Hepatocyte (in vitro differentiated cells): ENCODE results near the gene ZNF775. TPM values are rescaled to one million over a fixed set of nuclear protein-coding genes. Genes with fewer than 3 reads are reported as not detected.
A peak's percentile ranks its signal among the peaks of the same experiment; 100 is the strongest.

Experiments
- DNase-seq: peaks from one replicate; pipeline ENCODE4 v3.0.0-alpha.2; 2016; ENCODE audit warnings: low spot score
- H2AFZ ChIP-seq: fragments of 200-600 bp; sonication (generic); 2 replicates; pipeline ENCODE4 v1.6.0; 2016; ENCODE audit warnings: antibody characterized with exemption, mild to moderate bottlenecking
- H3K27ac ChIP-seq: fragments of 200-600 bp; sonication (generic); 2 replicates; pipeline ENCODE4 v1.5.1; 2016; ENCODE audit warnings: mild to moderate bottlenecking
- H3K27me3 ChIP-seq: fragments of 200-600 bp; sonication (generic); 2 replicates; pipeline ENCODE4 v1.6.1; 2016
- H3K36me3 ChIP-seq: fragments of 200-600 bp; sonication (generic); replicated peaks from 2 replicates; pipeline ENCODE4 v1.5.1; 2016; ENCODE audit warnings: low read depth; ENCODE audit not compliant: insufficient read depth
- H3K4me1 ChIP-seq: fragments of 200-600 bp; sonication (generic); 2 replicates; pipeline ENCODE4 v1.5.1; 2016; ENCODE audit warnings: mild to moderate bottlenecking, moderate library complexity; ENCODE audit not compliant: insufficient read depth
- H3K4me2 ChIP-seq: fragments of 200-600 bp; sonication (generic); 2 replicates; pipeline ENCODE4 v1.6.0; 2016
- H3K4me3 ChIP-seq: fragments of 200-600 bp; sonication (generic); 2 replicates; pipeline ENCODE4 v1.5.1; 2016; ENCODE audit warnings: mild to moderate bottlenecking
- H3K79me2 ChIP-seq: fragments of 200-600 bp; sonication (generic); 2 replicates; pipeline ENCODE4 v1.6.0; 2017; ENCODE audit warnings: mild to moderate bottlenecking
- H3K9me2 ChIP-seq: fragments of 200-600 bp; sonication (generic); replicated peaks from 2 replicates; pipeline ENCODE4 v1.6.0; 2017; ENCODE audit warnings: mild to moderate bottlenecking; ENCODE audit not compliant: insufficient read depth
- H3K9me3 ChIP-seq: fragments of 200-600 bp; sonication (generic); 2 replicates; pipeline ENCODE4 v1.5.1; 2016; ENCODE audit warnings: low read depth, mild to moderate bottlenecking
- H4K20me1 ChIP-seq: fragments of 200-600 bp; sonication (generic); 2 replicates; pipeline ENCODE4 v1.6.0; 2016; ENCODE audit warnings: mild to moderate bottlenecking; ENCODE audit not compliant: insufficient read depth, poor library complexity, severe bottlenecking
- CTCF ChIP-seq: fragments of 200-600 bp; sonication (generic); IDR thresholded peaks from 2 replicates; pipeline ENCODE4 v1.5.1; 2016; ENCODE audit warnings: antibody characterized with exemption, mild to moderate bottlenecking; ENCODE audit not compliant: poor library complexity
- EZH2 ChIP-seq: fragments of 200-600 bp; sonication (generic); IDR thresholded peaks from 2 replicates; pipeline ENCODE4 v1.6.1; 2016; ENCODE audit warnings: antibody characterized with exemption, mild to moderate bottlenecking, borderline replicate concordance
- EZH2phosphoT487 ChIP-seq: fragments of 200-600 bp; sonication (generic); IDR thresholded peaks from one replicate; pipeline ENCODE4 v1.6.1; 2018; ENCODE audit warnings: antibody characterized with exemption, mild to moderate bottlenecking, low read depth, moderate library complexity; ENCODE audit not compliant: unreplicated experiment, severe bottlenecking
- WGBS: methylation state at CpG from one replicate; pipeline ENCODE4 v1.1.6; 2016; ENCODE audit warnings: low lambda C conversion rate; ENCODE audit errors: missing lambda C conversion rate; 5-methylcytosine and 5-hydroxymethylcytosine counted together
- polyA plus RNA-seq: library from polyadenylated mRNA; unstranded; fragments of >200 nt; fragmentation: Nextera tagmentation; extraction: Ambion mirVana; gene quantifications from 2 replicates; pipeline ENCODE4 v1.2.1, GENCODE V29; 2016
- total RNA-seq: library from RNA; depleted of rRNA; stranded (reverse); fragments of >200 nt; gene quantifications from 2 replicates; pipeline ENCODE4 v1.2.3, GENCODE V29; 2014

ZNF775 gene
- total and polyA plus RNA-seq, 2 experiments from 2014 or later, result 5.2 to 10.6 TPM

GRCh38 chr7:150371996-150372270 lies 7.2 kb upstream of the ZNF775 start:
- Histone ChIP-seq H3K4me1 (peaks cover 48% of the 10 kb centered on the region), H3K27ac (no peak overlapping the region), H3K36me3 (no peaks in the 10 kb centered on the region), H3K4me2 (no peak overlapping the region), H4K20me1 (no peaks in the 10 kb centered on the region), H3K4me3 (no peak overlapping the region), H3K9me2 (no peaks in the 10 kb centered on the region), H3K79me2 (peaks cover 76% of the 10 kb centered on the region), H3K27me3 (no peaks in the 10 kb centered on the region), H2AFZ (no peak overlapping the region), H3K9me3 (no peaks in the 10 kb centered on the region)
- no peak for DNase-seq
- no peak for TF ChIP-seq CTCF
- no peak for TF ChIP-seq EZH2
- TF ChIP-seq EZH2phosphoT487, result no peak
- WGBS, result 98% methylated on average over 18 of the region's 30 CpGs

- Histone ChIP-seq H4K20me1 (no peaks in the 10 kb centered on the region), H3K79me2 (peaks cover 71% of the 10 kb centered on the region), H3K36me3 (no peaks in the 10 kb centered on the region), H3K27me3 (no peaks in the 10 kb centered on the region), H3K4me3 (no peak overlapping the region), H2AFZ (no peak overlapping the region), H3K9me3 (no peaks in the 10 kb centered on the region), H3K4me1 (peaks cover 53% of the 10 kb centered on the region), H3K9me2 (no peaks in the 10 kb centered on the region), H3K4me2 (no peak overlapping the region), H3K27ac (no peak overlapping the region)
- TF ChIP-seq EZH2, result no peak
- no peak for TF ChIP-seq CTCF
- TF ChIP-seq EZH2phosphoT487, result no peak
- no peak for DNase-seq
- WGBS, result 96% methylated on average over 60 of the region's 79 CpGs
Observed at GRCh38 chr7:150372271-150373048, 6.7 kb upstream of the ZNF775 start.

GRCh38 chr7:150373049-150373801 lies 5.9 kb upstream of the ZNF775 start:
- Histone ChIP-seq H3K4me2 (peak overlapping the region; percentile 32), H3K9me3 (no peaks in the 10 kb centered on the region), H3K27me3 (no peaks in the 10 kb centered on the region), H3K79me2 (peaks cover 71% of the 10 kb centered on the region), H4K20me1 (no peaks in the 10 kb centered on the region), H3K4me3 (no peak overlapping the region), H3K36me3 (no peaks in the 10 kb centered on the region), H2AFZ (no peak overlapping the region), H3K4me1 (peaks cover 60% of the 10 kb centered on the region), H3K9me2 (no peaks in the 10 kb centered on the region), H3K27ac (peak overlapping the region; percentile 51)
- WGBS, result 68% methylated on average over 17 of the region's 21 CpGs
- no peak for DNase-seq
- TF ChIP-seq CTCF (no peak), EZH2 (no peak), EZH2phosphoT487 (no peak)
